ENCODE data around the gene FUT6.

- TF ChIP-seq CTCF (conservative IDR thresholded peaks at IDR 0.05; ENCODE audit: low read length) (no peak), EZH2phosphoT487 (IDR thresholded peaks at IDR 0.05; ENCODE audit: borderline replicate concordance) (no peak)
Measured at GRCh38 chr19:5837761-5838352, 1.6 kb downstream of the FUT6 start.

All from Loucy (cell line).